C1 segment of cervical spinal cord (tissue), 14 donors: ENCODE results near the gene WFDC1.

ENCODE experiments used
- DNase-seq, 14 donors: peaks; one replicate each; lab custom pipeline; 2025; lab: John Stamatoyannopoulos, UW

The WFDC1 gene

DNA sequence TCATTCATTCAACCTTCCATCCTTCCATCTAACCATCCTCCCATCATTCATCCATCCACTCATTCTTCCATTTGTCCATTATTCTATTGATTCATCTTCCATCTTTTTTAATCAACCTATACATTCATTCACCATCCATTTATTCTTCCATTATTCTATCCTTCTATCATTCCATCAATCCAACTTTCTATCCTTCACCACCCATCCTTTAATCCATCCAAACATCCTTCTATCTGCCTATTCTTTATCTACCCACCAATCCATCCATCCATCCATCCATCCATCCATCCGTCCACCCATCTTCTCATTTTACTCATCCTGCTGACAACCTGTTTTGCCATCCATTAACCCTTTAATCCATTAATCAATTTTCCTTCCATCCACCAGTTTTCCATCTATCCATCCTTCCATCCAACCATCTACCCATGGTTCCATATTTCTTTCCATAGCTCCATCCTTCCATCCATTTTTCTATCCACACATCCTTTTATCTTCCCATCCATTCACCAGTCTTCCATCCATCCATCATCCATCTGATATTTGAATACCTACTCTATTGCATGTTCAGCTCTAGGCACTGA is 21.8 kb upstream of the WFDC1 start:
- no peak for DNase-seq

DNA sequence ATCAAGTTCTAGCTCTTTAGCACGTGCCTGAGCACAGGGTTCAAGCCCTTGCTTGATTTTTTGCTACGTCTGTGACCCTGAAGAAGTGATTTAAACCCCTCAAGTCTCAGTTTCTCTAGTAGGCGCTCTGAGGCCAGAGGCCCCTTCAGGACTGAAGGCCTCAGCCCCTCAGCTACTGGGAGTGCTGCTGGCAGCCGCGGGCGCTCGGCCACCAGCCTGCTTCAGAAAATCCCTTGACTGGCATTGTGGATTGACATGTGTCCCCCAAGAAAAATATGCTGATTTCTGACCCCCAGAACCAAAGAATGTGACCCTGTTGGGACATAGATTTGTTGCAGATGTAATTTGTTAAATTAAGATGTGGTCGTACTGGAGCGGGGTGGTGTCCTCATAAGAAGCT is 20.2 kb upstream of the WFDC1 start:
- DNase-seq: no peak

- no peak for DNase-seq
Measured at GRCh38 chr16:84275585-84276151, 19.0 kb upstream of the WFDC1 start.

DNA sequence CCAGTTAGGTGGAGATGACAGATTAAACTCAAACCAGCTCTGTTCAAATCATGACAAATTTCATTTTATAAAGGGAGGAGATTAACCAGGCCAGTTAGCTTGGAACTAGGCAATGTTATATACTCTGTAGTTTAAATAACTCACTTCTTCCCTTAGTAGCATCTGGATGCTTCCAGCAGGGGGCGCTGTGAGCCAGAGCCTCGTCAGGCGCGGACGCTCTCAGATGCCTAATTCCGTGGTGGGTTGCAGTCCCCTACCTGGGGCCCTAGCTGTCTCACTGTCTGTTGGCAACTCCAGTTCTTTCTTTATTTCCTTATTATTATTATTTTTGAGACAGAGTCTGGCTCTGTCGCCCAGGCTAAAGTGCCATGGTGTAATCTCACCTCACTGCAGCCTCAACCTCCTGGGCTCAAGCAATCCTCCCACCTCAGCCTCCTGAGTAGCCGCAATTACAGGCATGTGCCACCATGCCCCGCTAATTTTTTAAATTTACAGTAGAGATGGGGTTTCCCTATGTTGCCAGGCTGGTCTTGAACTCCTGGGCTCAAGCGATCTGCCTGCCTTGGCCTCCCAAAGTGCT is 17.3 kb upstream of the WFDC1 start:
- DNase-seq: peak in 11 of 14 donors; percentile 1 to 67 (median 37)

DNA sequence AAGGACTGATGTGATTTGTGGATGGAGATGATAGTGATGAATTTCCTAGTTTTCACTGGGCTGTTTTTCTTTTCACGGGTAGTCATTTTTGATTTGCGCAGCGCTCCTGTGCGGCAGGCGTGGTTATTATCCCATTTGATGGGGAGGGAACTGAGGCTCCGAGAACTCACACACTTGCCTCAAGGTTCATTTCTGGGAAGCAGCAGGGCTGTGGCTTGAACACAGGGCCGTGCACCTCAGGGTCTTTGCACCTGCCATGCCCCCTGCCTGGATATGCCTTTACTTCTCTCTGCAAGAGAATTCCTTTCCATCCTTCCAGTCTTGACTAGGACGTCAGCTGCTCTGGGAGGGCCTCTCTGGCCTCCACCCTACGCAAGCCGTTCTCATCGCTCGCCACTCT is 16.3 kb upstream of the WFDC1 start:
- no peak for DNase-seq

- DNase-seq: peak in 10 of 14 donors; percentile 11 to 53 (median 30)
Measured at GRCh38 chr16:84278968-84279367, 15.7 kb upstream of the WFDC1 start.

GRCh38 chr16:84279881-84280280 is 14.8 kb upstream of the WFDC1 start:
- no peak for DNase-seq

- DNase-seq: no peak
Measured at GRCh38 chr16:84281074-84281473, 13.6 kb upstream of the WFDC1 start.

DNA sequence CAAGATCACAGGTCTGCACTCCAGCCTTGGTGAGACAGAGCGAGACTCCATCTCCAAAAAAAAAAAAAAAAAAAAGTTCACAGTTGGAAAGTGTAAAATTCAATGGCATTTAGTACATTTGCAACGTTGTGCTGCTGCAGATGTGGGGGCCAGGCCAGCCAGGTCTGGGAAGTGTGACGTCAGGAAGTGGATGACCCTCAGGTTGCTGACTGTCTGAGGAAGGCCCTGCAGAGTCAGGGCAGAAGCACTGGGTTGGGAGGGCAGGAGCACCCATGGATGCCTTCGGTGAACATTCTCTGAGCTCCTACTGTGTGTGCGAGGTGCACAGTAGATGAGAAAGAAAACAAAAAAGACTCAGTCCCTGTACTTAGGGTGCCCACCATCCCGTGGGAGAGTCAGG is 12.1 kb upstream of the WFDC1 start:
- DNase-seq: no peak

DNA sequence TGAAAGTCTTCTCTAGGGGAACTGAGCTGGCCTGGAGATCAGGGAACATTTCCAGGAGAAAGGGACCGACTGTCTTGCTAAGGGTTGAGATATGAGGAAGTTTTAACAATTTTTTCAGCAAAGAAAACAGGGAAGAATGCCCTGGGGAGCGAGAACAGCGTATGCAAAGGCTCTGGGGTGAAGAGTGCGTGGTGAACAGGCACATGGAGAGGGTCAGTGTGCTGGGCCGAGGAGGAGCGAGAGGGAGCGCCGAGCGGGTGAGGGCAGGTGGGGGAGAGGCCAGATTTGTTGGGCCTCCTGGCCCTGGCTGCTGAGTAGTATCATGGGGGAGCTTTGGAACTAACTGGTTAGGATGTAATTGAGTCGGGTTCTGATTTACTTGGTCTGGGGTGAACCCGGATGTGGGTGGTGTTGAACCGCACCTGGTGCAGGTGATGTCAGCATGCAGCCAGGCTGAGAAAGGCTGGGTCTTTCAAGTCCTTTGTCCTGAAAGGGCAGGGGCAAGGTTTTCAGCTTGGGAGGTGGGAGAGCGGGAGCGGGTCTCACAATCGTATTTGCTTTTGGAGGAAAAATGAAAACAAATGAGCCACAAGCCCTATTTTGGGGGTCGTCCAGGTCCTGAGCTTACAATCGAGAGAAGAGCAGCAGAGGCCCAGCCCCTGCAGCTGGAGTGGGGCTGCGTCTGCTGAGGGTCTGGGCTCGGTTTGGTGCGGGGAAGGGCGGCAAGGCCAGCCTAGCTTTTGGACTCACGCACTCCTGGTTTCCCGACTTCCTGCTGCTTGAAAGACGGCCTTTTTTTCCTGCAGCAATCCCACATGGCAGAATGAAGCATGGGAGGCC is 11.1 kb upstream of the WFDC1 start:
- DNase-seq: no peak

- DNase-seq: no peak
Measured at GRCh38 chr16:84284154-84284722, 10.4 kb upstream of the WFDC1 start.

GRCh38 chr16:84286578-84287240 is 8.0 kb upstream of the WFDC1 start:
- no peak for DNase-seq

- no peak for DNase-seq
Measured at GRCh38 chr16:84288902-84289301, 5.8 kb upstream of the WFDC1 start.

DNA sequence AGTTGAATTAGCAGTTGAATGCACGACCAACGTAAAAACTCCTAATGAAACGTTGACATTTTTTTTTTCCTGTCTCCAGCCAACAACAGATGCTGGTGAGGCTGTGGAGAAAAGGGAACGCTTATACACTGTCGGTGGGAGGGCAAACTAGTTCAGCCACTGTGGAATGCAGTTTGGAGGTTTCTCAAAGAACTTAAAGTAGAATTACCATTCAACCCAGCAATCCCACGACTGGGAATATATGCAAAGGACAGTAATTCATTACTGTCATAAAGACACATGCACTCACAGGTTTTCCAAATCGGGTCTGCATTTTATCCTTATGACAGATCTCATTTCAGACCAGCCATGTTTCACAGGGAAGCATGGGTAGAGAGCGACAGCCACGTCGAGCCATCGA is 3.5 kb upstream of the WFDC1 start:
- no peak for DNase-seq

- no peak for DNase-seq
Measured at GRCh38 chr16:84292011-84292410, 2.7 kb upstream of the WFDC1 start.

DNA sequence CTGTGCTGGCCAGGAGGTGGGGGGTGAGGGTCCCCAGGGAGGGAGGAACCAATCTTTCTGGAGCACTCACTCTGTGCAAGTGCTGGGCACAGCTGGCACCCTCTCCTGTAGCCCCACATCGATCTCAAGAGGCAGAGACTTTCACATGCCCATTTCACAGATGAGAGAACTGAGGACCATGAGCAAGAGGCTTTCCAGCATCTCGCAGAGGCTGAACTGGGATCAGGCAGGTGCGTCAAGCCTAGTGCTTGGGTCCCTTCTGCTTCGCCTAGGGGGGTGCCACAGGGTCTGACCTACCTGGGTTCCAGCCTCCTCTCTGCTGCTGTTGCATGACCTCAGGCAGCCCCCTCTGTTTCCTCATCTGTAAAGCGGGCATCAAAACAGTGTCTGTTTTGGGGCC is 1.3 kb upstream of the WFDC1 start:
- DNase-seq: no peak

DNA sequence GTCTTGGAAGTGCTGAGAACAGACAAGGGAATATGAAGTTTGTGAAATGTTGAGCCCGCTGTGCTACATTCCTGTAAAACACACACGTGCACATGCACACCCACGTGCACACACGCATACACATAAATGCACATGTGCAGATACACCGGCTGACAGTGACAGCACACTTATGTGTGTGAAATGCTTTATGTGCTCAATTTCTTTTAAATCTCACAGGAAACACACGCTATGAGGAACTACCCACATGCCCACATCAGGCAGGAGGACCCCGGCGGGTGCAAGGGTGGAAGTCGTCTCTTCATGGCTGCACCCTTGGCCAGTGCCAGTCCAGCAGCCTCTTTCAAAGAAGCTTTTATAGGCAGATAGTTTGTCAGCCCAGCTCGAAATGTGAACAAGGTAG is 561 bp upstream of the WFDC1 start:
- no peak for DNase-seq

GRCh38 chr16:84295203-84295860 is 654 bp downstream of the WFDC1 start:
- DNase-seq: no peak

- no peak for DNase-seq
Measured at GRCh38 chr16:84298376-84298899, 3.8 kb downstream of the WFDC1 start.

GRCh38 chr16:84299734-84300440 is 5.2 kb downstream of the WFDC1 start:
- DNase-seq: no peak
